ENCODE results near the gene MYO5B.

DNA sequence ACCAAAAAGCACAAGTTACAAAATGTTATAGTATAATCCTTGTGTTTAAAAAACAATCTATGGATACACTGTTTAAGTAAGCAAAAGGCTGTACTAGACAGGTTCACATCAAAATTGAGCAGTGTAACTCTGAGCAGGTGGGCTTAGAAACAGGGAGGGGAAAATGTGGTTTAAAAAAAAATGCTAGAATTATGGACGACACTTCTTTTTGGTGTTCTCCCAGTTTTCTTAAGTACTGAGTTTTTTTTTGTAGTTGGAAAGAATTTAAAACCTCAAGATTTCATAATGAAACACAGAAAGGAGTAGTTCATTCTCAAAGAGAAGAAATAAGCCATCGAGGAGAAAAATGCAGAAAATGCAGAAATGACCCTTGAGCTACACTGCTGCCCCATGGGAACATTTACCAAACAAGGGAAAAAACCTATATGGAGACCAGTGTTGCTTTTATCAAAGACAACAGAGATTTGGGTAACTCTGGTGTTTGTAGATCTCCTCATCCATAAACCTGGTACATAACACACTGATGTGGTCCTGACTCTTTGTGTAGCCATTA, 100.7 kb downstream of the MYO5B start:
- TF ChIP-seq, protein P1, sequence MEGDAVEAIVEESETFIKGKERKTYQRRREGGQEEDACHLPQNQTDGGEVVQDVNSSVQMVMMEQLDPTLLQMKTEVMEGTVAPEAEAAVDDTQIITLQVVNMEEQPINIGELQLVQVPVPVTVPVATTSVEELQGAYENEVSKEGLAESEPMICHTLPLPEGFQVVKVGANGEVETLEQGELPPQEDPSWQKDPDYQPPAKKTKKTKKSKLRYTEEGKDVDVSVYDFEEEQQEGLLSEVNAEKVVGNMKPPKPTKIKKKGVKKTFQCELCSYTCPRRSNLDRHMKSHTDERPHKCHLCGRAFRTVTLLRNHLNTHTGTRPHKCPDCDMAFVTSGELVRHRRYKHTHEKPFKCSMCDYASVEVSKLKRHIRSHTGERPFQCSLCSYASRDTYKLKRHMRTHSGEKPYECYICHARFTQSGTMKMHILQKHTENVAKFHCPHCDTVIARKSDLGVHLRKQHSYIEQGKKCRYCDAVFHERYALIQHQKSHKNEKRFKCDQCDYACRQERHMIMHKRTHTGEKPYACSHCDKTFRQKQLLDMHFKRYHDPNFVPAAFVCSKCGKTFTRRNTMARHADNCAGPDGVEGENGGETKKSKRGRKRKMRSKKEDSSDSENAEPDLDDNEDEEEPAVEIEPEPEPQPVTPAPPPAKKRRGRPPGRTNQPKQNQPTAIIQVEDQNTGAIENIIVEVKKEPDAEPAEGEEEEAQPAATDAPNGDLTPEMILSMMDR (IDR thresholded peaks at IDR 0.05; ENCODE audit: poor library complexity), result no peak
- no peak for TF ChIP-seq EZH2phosphoT487 (IDR thresholded peaks at IDR 0.05; ENCODE audit: low read depth, severe bottlenecking, unreplicated experiment)

Data from hepatocyte (in vitro differentiated cells).